ENCODE data around the gene AP5S1.
"Not testable (repeated sequence)": the region's sequence is repeated elsewhere in the genome, so short reads cannot be mapped to it uniquely, and the experiment has no call there.

AP5S1 gene

GRCh38 chr20:3820048-3820900 lies at the start of gene AP5S1:
Gene AP5S1, plus strand, starts transcription at chr20:3820547. Its CDS starts 1,571 bp downstream, at chr20:3822118.
- DNase-seq (ENCODE audit: low spot score) = peak; percentile 98

GRCh38 chr20:3771552-3772058 lies 48.7 kb upstream of the AP5S1 start:
- no peak for DNase-seq (ENCODE audit: low spot score)

GRCh38 chr20:3775457-3776108 lies 44.8 kb upstream of the AP5S1 start:
- DNase-seq (ENCODE audit: low spot score) = no peak

GRCh38 chr20:3777381-3777715 lies 43.0 kb upstream of the AP5S1 start:
- DNase-seq (ENCODE audit: low spot score) = no peak

DNA sequence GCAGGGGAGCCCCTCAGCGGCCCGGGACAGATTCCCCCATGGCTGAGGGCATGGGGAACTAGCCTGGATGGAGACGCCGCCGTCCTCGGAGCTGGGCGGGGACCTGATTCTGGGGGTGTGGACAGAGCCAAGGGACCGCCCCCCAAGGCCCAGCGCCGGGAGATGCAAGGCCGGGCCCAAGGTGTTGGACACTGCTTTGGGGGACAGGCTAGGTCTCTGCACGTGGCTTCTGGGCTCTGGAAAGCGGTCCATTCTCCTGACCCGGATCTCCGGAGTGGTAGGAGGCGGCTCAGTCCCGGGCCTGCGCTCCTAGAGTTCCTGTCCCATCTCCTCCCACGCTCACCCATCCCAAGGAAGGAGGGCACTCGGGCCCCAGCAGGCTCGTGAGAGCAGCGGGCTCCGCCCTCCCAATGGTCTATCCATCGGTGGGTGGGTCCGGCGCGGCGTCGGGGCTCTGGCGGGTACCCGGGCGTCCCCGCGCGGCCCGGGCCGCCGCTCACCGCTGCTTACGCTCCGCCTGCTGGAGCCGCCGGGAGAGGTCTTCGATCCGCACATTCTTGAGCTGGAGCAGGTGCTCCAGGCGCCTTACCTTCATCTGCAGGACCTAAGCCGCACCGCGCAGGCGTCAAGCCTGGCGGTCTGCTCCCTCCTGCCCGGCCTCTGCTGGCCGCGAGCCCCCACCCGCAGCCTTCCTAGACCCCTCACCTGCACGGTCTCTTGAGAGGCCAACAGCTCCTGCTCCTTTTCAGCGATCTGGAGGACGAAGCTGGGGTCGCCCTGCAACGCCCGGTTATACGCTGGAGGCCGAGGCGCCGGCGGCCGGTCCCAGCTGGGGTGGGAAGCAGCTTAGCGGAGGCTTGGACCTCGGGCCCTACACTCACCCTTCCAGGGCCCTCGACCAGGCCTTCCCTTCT lies 42.4 kb upstream of the AP5S1 start:
- DNase-seq (ENCODE audit: low spot score) = peak; percentile 60

DNA sequence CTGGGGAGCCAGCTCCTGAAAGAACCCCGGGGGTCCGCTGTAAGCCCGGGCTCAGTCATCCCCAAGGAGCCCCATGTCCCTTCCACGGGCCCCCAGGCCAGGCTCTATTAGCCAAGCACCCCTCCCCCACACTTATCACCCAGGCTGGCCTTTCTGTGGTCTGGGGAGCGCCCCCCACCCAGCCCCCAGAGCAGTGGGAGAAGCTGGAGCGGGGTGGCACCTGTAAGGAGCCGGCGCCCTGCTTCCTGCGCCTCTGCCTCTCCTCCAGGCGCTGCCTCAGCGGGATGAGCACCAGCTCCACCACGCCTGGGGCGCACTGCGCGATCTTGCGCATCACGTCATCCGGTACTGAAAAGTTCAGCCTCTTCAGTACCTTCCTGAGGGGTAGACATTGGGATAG lies 41.4 kb upstream of the AP5S1 start:
- DNase-seq (ENCODE audit: low spot score) = no peak

DNA sequence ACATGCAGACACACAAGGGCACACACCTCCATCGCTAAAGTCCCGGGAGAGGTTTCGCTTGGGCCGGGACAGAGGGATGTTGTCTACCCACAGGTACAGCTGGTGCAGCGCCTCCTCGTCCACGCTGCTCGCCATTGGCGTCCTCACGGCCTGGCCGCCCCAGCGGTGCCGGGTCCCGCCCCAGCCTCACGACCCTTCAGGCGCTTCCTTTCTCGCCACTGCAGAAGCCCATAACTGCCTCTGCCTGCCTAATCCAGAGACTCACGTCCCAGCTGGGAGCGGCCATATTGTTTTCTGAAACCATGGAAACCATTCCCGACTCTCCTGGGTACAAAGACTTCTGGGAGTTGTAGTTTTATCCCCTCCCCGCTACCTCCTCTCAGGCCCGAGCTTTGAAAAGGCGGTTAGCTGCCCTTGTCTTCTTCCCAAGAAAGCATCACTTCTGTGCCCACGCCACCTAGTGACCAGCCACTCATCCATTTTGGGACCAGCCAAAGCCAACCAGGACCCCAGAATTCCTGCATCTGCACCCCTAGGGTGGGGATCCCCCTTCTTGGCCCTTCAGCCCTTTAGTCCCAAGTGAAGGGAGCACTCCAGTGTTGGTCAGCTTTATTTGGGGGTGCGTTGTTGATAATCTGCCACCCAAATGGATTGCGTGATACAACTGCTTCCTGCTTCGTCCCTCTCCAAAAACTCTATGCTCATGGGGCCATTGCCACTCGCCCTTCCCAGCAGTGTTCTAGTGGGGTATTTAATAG lies 39.0 kb upstream of the AP5S1 start, which contains the start of gene SPEF1:
Gene SPEF1 (minus strand): TSS at position 296 of the 758 bp plus-strand sequence. CDS start 161 bp downstream, at position 135.
- DNase-seq (ENCODE audit: low spot score) = peak; percentile 94

DNA sequence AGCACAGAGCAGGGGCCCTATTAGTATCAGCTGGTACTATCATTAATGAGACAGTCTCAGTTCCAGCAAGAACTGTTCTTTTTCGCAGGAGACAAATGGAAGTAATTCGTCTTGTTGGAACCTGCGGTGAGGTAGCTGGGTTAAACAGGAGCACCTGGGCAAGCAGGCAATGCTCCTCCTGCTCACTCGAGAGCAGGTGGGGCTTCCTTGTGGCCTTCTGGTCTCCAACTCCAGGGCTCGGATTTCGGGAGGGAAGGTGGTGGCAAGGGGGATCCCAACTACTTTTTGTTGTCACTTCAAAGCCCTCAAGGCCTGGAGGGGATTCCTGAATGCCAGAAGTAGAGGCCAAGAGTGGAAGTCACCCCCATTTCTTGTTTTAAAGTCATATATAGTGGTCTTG lies 37.8 kb upstream of the AP5S1 start:
- no peak for DNase-seq (ENCODE audit: low spot score)

GRCh38 chr20:3783068-3783489 lies 37.3 kb upstream of the AP5S1 start:
- no peak for DNase-seq (ENCODE audit: low spot score)

DNA sequence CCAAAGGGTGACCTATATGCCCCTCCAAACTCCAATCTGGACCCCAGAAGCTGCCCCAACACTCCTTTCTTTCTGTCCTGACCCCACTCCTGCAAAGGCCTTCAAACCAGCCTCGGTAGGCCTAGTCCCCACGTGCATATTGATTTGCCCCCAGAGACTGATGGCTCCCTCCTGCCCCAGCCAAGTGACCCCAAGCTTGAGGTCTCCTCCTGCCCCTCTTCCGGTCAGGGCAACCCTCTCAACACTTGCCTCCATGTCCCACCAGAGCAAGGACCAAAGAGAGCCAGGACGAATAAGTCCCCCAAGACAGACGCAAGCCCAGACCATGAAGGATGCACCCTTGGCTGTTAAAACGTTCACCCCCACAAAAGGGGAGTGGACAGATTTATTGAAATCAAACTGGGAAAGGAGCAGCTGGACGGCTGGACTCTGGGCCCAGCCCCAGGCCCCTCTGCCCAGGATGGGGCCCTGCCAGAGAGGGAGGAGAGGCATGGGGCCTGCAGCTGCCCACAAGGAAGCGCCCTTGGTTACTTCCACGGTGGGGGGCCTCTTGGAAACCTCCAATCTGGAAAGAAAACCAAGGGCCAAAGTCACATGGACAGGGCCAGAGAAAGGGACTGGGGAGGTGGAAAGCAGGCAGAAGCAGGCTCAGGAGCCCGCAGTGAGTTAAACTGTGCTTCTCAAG lies 36.7 kb upstream of the AP5S1 start:
- DNase-seq (ENCODE audit: low spot score) = no peak

DNA sequence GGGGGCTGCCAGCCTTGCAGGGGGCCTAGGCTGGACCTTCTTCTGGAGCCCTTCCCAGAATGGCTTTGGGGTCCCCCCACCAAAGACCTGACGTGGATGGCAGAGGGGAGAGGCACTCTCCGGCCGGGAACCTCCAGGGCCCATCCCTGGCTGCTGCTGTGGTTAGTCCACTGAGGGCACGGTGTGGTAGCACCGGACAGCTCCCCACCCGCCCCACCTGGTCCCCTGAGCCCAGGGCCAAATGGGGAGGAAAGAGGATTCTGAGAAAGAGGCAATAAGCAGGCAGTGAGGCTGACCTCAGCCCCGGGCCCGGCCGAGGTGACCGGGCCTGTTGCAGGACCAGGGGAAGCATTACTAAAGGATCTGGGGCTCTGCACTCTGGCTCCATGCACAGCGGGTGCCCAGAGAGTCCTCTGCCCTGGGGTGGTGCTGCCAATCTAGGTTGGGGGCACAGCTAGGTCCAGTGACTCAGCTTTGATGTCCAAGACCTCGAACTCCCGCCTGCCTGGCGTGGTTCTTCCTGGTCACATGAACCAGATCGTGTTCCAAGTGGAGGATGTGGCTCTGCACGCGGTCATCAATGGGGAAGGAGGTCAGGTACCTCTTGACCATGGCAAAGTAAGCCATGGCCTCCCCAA lies 36.0 kb upstream of the AP5S1 start:
- no peak for DNase-seq (ENCODE audit: low spot score)

DNA sequence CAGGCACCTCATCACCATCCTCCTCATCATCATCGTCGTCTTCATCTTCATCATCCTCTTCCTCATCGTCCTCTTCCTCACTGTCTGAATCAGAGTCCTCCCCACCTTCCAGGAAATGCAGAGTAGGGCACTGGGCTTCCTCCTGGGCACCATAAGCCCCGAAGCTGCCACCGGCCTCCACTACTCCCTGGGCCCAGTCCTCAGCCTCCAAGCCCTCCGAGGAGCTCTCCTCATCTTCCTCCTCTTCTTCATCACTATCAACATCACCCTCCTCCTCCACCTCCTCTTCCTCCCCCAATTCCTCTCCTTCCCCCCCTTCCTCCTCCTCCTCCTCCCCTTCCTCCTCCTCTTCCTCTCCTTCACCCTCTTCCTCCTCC lies 35.5 kb upstream of the AP5S1 start:
- no peak for DNase-seq (ENCODE audit: low spot score)

DNA sequence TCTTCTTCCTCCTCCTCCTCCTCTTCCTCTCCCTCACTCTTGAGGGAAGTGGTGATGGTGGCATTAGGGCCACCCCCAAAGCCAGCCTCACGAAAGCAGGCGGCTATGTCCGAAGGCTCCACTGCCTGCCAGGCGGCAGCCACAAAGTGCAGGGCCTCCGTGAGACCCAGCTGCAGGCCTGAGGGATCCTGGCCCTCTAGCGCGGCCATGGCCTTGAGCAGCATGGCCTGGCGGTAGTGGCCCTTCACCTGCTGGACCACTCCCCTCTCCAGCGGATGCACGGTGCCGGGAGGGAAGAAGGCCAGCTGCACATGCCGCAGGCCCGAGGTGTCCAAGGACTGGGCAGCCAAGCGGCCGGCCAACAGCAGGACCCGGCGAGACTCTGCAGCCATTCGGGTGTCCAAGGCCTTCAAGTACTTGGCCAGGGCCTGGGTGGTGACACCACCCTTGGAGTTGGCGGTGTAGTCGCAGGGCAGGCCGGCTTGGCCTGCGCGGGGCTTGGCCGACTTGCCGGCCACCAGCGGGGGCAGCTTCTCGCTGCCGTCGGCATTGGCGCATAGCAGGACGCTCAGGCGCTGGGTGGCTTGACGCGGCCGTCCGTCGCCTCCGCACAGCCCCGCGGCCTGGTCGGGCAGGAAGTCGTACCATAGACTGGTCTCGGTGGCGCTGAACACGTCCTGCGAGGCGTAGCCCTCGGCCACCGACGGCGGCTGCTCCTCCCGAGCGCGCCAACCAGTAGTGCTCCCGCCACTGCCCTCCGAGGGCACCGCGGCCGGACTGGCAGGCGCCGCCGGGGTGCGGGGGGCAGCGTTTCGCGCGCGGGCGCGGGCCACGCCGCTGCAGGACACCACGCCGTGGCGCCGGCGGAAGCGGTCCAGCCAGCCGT lies 34.9 kb upstream of the AP5S1 start:
- DNase-seq (ENCODE audit: low spot score) = no peak

GRCh38 chr20:3786126-3786484 lies 34.2 kb upstream of the AP5S1 start:
- peak; percentile 59 for DNase-seq (ENCODE audit: low spot score)

DNA sequence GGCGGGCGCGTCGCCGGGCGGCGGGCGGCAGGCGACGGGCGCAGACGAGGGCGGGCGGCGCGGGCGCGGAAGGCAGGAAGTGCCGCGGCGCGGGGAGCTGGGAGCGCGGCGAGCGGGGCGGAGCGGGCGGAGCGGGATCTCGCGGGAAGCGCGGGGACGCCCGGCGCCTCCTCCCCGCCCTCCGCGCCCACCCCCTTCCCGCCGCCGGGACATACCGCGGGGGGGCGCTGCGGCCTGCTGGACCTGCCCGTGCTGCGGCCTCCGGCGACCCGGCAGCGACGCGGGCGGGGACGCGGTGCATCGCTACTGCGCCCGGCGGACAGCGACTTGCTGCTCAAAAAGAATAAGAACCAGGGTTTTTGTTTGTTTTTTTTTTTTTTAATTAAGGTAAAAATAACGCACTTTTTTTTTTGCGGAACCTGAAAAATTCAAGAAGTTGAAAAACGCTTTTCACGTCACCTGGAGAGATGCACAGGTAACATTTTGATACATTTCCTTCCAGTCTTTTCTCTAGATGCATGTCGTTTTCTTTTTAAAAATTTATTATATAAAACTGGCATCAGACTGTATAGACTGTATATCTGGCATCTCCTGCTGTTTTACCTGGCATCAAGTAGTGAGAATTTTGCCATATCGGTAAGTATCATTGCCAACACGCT lies 33.6 kb upstream of the AP5S1 start, which contains the start of gene CENPB:
Gene CENPB (minus strand): TSS at position 76 of the 659 bp plus-strand sequence. CDS start 257 bp downstream, outside the sequence.
- peak; percentile 90 for DNase-seq (ENCODE audit: low spot score)

- DNase-seq (ENCODE audit: low spot score) = no peak
These were observed 32.9 kb upstream of the AP5S1 start for GRCh38 chr20:3787324-3788014.

GRCh38 chr20:3788685-3789155 lies 31.6 kb upstream of the AP5S1 start:
- DNase-seq (ENCODE audit: low spot score) = no peak

DNA sequence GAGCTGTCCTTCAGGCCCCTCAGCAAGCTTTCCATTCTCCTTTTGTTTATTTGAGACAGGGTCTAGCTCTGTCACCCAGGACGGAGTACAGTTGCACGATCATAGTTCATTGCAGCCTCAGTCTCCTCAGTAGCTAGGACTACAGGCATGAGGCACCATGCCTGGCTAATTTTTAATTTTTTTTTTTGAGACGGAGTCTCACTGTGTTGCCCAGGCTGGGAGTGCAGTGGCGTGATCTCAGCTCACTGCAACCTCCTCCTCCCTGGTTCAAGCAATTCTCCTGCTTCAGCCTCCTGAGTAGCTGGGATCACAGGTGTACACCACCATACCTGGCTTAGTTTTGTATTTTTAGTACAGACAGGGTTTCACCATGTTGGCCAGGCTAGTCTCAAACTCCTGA lies 31.1 kb upstream of the AP5S1 start:
- DNase-seq (ENCODE audit: low spot score) = not testable (repeated sequence)
